GM18858 (cell line): ENCODE measurements around the gene ARRDC1.
A peak's percentile ranks its signal among the peaks of the same experiment; 100 is the strongest.
"Not testable (repeated sequence)": the region's sequence is repeated elsewhere in the genome, so short reads cannot be mapped to it uniquely, and the experiment has no call there.

Source experiments
- ATAC-seq: cut with Tn5 transposase; IDR thresholded peaks from one replicate; pipeline ENCODE4 v1.9.1; 2021; ENCODE audit not compliant: unreplicated experiment

ARRDC1 gene

DNA sequence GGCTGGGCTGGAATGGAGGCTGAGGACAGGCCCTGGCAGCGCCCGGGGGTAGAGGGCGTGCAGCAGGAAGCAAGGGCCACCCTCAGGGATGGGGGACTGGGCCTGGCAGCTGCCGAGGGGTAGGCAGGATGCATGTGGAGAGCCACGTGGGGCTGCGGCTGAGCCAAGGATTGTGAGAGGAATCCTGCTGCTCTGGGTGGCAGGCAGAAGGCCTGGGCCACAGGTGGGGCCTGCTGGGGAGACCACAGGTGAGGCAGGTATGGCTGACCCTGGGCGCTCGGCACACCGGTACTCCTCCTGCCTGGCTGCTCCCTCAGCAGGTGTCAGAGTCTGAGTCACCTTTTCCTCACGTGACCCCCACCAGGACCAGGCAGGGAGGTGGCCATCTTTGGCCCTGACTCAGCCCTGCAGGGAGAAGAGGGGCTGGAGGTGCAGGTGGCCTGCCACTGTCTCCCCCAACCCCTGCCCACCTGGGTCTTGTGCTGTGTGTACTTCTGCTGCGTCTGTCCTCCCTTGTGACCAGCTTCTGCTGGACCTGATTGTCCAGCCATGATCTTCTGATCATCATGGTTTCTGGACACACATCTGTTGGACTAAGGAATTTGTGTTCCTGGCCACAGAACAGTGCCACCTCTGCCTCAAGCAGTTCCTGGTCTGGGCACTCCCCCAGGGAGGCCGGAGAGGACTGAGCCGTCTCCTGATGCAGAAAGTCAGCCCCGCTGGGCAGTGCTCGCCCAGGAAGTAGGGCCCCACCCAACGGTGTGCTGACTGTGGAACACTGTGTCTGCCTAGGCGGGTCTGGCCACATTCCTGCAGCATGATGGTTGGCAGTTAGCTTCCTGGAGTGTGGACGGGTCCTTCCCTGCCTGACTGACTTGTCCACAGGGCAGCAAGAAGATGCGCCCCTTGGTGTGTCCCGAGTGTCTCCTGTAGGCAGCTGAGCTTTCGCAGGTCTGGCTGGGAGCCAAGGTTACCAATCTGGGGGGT is 6.4 kb downstream of the ARRDC1 start:
- no peak for ATAC-seq

- ATAC-seq = no peak
Measured at GRCh38 chr9:137612741-137613142, 7.3 kb downstream of the ARRDC1 start.

GRCh38 chr9:137613259-137613658 is 7.8 kb downstream of the ARRDC1 start:
- ATAC-seq = no peak

DNA sequence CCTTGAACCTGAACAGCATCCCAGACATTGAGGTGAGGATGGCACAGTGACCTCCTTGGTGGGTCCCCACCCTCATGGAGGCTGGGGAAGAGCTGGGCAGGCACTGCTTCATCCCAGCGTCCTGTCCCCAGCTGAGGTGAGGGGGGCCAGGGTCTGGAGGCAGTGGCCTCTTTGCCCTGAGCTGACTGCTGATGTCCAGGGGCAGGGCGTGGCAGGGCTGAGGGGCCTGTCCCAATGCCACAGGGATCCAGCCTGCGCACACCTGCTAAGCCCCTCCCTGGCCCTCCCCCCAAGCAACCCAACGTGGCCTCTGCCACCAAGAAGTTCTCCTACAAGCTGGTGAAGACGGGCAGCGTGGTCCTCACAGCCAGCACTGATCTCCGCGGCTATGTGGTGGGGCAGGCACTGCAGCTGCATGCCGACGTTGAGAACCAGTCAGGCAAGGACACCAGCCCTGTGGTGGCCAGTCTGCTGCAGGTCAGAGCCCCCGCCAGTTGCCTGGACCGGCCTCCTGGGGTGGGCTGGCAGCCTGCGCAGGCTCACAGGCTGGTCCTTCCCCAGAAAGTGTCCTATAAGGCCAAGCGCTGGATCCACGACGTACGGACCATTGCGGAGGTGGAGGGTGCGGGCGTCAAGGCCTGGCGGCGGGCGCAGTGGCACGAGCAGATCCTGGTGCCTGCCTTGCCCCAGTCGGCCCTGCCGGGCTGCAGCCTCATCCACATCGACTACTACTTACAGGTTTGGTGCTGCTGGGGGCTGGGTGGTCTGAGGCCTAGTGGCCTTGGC is 8.4 kb downstream of the ARRDC1 start:
- ATAC-seq = no peak

DNA sequence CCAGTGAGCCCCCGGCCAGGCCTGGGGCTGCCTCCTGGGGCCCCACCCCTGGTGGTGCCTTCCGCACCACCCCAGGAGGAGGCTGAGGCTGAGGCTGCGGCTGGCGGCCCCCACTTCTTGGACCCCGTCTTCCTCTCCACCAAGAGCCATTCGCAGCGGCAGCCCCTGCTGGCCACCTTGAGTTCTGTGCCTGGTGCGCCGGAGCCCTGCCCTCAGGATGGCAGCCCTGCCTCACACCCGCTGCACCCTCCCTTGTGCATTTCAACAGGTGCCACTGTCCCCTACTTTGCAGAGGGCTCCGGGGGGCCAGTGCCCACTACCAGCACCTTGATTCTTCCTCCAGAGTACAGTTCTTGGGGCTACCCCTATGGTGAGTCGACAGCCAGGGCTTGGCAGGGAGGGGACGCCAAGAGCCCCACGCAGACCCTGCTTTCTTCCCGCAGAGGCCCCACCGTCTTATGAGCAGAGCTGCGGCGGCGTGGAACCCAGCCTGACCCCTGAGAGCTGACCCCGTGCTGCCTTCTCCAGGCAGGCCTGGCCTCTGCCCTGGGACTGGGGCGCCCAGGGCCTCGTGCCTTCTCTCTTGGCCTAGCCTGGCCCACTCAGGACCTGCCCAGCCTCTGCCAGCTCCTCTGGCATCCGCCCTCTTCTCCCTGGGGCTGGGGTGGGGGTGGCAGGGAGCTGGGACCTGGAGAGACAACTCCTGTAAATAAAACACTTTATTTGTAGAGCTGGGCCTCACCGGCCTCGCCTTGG is 9.3 kb downstream of the ARRDC1 start:
- no peak for ATAC-seq

DNA sequence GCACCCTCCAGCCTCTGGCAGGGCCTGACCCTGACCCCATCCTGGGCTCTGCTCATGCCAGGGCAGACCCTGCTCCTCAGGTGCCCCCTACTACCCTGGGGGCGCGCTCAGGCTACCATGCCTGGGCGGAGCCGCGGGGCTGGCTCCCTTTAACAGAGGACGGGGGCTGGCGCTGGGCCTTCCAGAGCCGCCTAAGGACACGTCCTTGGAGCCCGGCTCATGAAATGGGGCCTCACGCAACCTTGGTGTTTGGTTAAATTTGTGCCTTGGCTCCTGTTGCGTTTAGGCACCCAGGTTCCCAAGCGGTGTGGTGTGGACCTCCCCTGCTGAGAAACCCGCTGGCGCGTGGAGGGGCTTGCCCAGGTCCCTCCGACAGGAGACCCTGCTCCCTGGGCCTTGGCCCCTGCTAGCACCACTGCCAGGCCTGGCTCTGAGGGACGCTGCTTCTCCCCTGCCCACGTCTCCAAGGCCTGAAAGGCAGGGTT is 9.9 kb downstream of the ARRDC1 start:
- no peak for ATAC-seq

- ATAC-seq = peak; percentile 42
Measured at GRCh38 chr9:137618105-137619067, 12.9 kb downstream of the ARRDC1 start, which contains the start of gene EHMT1. TSS of gene EHMT1 (plus strand) at chr9:137619005. CDS start at chr9:137619029, 24 bp downstream.

- peak; percentile 13 for ATAC-seq
Measured at GRCh38 chr9:137619240-137620047, 14.0 kb downstream of the ARRDC1 start.

DNA sequence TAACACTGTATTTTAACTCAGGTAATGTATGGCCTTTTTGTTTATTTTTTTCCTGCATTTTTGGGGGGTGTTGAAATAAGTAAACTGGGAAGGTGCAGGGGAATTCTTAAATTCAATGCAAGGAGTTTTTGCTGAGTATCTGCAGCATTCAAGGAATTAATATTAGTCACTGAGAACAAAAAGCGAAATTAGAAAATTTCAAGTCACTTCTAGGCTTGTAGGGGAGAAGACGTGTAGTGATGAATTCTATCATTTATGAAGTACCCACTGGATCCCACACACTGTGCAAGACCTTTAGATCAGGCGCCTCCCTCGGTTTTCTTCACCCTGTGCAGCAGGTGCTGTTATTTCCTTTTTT is 14.5 kb downstream of the ARRDC1 start:
- ATAC-seq = no peak

- no peak for ATAC-seq
Measured at GRCh38 chr9:137620581-137620980, 15.1 kb downstream of the ARRDC1 start.

GRCh38 chr9:137621131-137621757 is 15.8 kb downstream of the ARRDC1 start:
- no peak for ATAC-seq

DNA sequence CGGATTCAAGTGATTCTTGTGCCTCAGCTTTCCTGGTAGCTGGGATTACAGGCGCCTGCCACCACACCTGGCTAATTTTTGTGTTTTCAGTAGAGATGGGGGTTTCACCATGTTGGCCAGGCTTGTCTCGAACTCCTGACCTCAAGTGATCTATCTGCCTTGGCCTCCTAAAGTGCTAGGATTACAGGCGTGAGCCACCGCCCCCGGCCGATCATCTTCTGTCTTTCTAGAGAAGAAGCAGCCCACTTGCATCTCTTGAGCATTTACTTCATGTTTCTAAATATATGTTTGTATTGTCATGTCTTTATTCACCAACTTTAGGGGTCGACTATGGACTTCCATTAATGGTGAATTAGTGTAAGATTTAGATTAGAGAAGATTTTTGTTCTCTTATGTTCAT is 16.7 kb downstream of the ARRDC1 start:
- not testable (repeated sequence) for ATAC-seq

- ATAC-seq = no peak
Measured at GRCh38 chr9:137626464-137626863, 21.0 kb downstream of the ARRDC1 start.

- ATAC-seq = not testable (repeated sequence)
Measured at GRCh38 chr9:137627406-137627805, 21.9 kb downstream of the ARRDC1 start.

DNA sequence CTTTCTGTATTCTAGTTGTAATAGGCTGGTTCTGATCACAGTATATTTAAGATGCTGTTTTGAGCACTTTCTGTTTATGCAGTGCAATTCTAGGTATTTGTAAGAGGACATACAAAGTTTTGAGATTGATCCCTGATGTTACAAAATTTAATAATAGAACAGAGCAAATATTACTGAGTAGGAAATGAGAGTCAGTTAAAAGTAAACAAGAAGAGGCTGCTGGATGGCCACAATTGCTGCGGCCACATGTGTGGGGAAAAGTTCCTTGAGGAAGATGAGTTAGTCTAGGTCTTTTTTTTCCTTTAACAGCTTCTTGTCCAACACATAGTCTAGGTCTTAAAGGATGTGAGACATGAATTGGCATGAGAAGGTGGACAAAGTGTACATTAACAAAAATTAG is 24.6 kb downstream of the ARRDC1 start:
- no peak for ATAC-seq

DNA sequence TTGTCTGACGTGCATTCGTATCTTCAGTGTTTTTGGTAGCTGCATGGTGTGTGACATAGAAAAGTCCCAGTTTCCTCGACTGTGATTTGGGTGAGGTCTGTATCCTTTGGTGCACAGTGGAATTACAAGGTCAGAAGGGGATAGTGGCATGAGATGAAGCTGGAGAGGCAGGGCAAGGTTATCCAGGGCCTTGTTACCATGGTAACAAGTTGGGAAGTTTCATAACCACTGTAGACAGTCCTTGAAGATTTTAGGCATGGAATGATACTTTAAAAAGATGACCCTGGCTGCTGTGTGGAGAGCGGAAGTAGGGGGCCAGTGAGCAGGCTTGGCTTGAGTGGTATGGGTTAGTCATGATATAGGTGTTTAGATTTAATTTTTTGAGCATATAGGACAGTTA is 25.2 kb downstream of the ARRDC1 start:
- ATAC-seq = no peak

GRCh38 chr9:137631345-137632229 is 26.1 kb downstream of the ARRDC1 start:
- ATAC-seq = no peak
